Activated T-cell treated with anti-CD3 and anti-CD28 coated beads for 48 hours (primary cell): Measurements from ENCODE around the gene ATG2A.

Source experiments
- DNase-seq: peaks from one replicate; pipeline ENCODE4 v3.0.0-alpha.2; 2020; ENCODE audit warnings: low read depth

The ATG2A gene

GRCh38 chr11:64900774-64901173 is 16.2 kb downstream of the ATG2A start:
- DNase-seq = no peak

DNA sequence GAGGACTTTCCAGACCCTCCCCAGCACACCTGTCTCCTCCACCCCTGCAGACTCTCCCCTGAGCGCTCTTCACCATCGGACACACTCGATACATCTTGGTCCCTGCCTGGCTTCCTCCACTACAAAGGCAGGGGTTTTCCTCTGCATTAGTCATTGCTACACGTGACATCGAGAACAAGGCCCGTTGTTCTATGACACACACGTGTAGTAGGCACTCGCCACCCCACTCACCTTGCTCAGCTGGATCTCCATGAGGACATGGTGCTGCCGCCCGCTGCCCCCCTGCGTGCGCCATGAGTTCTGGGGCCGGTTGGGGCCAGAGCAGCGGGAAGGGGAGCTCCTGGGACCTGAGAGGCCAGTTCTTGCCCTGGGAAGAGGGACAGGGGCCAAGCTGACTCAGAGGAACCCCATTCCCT is 16.7 kb downstream of the ATG2A start:
- no peak for DNase-seq

DNA sequence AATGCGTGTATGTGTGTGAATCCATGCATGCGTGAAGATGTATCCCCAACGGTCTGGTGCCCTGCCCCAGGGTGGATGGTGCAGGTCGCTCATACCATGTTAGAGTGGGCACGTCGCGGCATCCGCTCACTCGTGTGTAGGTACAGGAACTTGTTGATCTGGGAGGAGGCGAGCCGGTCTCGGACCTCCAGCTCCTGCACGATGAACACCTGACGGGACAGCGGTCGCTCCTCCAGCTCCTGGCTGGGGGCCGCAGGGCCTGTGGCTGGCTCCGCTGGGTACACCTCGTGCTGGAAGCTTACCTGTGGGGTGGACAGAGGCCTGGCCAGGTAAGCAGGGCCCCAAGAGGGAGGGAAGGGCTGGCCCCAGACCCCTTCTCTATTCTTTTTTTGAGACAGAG is 18.5 kb downstream of the ATG2A start:
- no peak for DNase-seq

DNA sequence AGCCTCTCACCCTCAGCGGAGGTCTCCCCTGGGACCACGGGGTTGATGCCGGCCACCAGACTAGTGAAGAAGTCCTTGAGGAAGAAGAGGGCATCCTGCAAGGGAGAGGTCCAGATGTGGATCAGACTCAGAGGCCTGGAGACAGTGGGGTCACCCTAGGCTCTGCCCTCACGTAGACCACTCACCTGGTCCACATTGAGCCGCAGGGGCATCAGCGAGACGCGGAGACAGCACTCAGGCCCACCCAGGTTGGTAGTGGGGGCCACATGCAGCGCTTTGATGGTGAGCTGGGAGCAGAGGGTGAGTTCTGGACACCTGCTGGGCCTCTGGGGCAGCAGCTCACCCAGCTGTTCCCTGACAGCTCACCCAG is 18.9 kb downstream of the ATG2A start:
- DNase-seq = no peak

DNA sequence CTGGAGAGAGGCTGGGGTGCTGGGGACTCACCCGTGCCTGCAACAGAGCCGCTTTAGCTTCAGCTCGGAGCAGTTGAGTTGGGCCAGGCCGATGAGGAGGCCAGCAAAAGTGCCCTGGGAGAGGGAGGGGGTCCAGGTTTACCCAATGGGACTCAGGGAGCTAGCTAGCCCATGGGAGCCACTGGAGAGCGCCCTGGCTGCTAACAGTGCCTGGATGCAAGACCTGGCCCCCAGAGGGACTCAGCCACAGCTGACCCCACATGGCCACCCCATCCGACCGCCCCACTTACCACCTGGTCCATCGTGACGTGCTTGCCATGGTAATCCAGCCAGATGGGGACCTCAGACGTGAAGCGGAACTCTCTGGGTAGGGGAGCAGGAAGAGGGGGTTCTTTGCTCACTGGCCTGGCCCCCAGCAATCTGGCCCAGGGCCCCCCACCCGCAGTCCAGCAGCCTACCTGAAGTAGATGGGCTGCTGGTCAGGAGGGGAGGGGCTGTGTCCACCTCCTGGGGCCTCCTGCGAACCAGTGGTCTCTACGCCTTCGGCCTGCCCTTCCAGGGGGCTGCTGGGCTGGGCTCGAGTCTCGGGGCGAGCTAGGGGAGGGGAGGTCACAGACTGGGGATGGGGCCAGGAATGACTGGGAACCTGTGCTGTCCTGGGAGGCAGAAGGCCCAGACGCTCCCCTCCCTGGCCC is 19.5 kb downstream of the ATG2A start:
- DNase-seq = no peak

DNA sequence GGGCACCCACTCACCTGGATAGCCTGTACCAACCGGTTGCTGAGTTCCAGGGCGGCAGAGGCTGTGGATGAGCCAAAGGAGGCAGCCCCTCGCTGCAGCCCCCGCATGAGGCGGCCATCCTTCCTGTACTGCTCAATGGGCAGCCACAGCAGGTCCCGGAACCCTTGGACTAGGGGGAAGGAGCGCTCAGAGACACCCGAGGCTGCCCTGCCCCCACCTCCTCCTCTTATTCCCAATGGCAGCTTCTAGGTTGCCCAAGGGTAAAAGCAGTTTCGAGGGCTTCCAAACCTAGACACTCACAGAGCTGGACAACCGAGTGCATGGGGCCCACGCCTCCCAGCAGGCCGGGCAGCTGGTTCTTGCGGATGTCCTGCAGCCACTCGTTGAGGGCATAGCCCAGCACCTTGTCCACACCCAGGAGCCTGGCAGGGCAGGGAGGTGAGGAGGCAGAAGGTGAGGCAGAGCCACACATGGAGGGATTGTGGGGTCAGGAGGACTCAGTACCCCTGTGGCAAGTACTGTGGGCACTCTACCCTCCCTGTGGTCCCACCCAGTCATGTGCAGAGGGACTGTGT is 20.5 kb downstream of the ATG2A start:
- DNase-seq = no peak

DNA sequence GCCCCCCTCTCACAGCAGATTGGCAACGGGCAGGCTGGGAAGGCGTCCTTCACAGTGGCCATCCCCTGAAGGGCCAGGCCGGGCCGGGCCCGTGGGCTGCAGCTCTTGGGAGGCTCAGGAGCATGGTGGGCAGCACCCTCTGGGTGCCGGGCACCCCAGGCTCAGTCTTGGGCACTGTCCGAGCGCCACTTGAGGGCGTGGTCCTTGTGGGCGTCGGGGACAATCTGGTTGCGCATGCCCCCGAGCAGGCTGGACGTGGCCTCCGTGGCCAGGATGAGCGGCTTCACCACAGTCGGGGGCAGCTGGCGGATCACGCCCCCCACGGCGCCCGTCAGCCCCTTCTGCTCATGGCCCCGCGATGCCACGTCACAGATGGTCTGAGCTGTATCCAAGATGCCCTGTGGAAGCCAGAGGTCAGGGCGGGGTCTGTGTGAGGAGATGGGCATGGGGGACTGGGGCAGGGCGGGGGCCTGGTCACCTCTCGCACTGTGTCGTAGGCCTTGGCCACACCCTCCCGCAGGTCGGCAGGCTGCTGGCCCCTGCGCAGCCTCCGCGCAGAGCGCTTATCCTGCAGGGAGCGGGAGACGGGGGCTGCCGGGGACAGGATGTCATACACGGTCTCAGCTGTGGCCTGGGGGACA is 22.1 kb downstream of the ATG2A start:
- DNase-seq = no peak

- peak; percentile 87 for DNase-seq
These were observed 22.8 kb downstream of the ATG2A start for GRCh38 chr11:64894070-64894811.

DNA sequence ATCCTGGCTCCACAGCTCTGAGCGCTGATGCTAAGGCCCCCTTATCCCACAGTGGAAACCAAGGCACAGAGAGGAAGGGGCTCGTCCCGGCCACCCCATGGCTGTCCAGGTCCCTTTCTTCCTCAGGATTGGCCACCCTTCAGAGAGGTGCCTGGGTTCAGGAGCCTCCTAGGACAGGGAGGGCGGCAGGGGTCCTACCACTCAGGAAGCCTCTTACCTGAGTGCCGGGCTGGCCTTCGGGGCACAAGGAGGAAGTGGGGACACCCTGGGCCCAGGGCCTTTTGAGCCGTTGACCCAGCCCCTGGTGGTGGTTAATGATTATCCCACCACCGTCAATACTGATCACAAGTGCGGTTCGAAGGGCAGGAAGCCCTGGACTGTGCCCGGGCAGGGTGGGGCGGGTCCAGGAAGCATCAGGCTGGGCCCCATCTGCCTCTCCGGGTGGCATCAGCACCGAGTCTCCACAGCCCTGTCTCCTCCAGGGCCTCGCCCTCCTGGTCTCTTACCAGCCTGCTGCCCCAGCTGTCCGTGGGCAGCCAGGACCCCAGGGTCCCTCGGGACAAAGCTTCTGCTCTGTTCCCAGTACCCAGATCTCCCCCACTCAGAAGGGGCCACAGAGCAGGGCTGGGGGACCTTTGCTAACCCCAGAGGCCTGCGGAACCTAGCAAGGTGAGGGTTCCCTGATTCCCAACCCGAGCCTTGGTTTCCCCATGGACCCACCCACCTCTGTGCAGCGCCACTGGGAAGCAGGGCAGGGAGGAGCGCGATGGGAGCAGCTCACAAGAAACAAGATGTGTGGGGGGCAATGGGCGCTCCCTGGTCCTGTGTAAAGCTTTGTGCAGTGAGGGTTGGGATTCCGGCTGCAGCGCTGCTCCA is 23.6 kb downstream of the ATG2A start:
- DNase-seq = no peak

DNA sequence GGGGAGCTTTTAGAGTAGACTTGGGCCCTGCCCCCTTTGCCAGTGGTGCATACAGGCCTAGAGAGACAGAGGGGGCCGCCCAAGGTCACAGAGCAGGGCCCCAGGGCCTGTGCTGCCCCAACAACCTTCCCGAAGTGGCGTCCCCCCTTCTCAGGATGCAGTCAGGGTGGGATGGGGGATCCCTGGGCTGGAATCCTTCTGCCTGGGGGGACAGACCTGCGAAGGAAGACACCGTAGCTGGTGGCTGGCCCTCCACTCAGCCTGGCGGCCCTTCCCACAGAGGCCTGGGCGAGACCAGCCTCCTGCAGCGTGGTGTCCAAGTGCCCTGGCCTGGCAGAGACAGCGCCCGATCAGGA is 24.2 kb downstream of the ATG2A start:
- no peak for DNase-seq

GRCh38 chr11:64892411-64892831 is 24.6 kb downstream of the ATG2A start:
- no peak for DNase-seq

DNA sequence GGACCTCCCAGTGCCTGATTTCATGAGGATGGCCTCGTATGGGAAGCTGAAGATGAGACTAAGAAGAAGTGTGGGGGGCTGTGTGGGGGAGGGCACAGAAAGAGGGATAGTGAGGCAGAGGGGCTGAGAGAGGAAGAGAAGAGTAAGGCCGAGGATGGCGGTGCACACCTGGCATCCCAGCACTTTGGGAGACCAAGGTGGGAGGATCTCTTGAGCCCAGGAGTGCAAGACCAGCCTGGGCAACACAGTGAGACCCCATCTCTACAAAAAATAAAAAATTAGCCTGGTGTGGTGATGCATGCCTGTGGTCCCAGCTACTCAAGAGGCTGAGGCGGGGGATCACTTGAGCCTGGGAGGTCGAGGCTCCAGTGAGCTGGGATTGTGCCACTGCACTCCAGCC is 25.1 kb downstream of the ATG2A start:
- DNase-seq = no peak

DNA sequence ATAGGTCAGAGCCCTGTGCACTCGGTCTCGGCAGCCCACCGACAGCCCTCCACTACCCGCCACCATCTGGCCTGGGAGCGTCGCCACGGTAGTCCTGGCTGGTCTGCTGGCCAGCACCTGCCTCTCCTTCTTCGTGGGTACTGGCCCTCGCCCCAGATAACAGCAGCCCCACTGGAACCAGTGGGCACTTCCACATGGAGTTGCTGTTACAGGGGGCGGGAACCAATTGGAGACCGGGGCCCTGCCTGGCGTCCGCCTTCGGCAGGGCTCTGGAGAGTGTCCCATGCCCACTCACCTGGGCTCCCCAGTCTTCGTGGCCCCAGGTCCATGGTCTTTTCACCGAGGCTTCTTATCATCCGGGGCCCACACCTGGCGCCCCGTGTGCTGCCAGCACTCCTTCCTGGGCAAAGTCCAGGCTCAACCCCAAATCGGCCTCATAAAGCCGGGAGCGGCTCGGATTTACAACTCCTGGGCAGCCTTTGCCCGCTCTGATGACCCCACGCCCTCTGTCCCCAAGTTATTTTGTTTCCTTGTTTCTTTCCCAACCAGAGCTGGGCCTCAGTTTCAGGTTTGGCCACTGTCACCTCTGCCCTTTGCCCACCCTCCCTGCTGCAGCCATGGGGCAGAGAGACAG is 25.7 kb downstream of the ATG2A start:
- DNase-seq = no peak

GRCh38 chr11:64890522-64890939 is 26.5 kb downstream of the ATG2A start:
- no peak for DNase-seq

DNA sequence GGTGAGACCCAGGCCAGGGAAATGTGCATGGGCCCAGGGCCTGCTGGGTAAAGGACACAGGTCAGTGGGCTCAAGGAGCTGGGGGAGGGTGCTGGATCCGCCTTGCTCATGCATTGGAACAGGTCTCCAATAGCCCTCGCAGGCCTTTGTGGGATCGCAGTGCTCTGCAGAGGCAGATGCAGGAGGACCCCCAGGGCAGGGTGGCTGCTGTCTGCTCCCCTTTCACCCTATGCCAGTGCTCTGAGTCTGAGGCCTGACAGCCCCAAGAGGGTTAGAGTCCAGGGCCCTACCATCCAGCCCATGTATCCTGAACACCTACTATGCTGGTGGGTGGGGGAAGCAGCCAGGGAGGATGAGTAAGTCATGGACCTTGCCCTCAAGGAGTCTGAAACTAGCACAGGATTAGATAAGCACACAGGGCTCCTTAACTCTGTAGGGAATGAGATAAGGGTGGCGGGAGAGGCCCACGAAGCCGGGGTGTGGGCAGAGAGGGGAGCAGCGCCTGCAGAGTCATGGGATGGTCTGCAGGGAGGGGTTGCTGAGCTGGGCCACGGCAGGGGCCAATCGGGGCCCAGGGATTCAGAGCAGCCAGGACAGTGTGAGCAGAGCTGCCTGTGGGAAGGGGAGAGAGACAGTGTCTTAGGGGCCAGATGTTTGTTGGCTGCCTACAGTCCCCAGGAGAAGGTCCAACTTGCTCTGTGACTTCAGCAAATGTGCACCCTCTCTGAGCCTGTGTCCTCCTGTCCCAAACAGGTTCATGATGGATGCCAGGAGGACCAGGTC is 28.1 kb downstream of the ATG2A start:
- no peak for DNase-seq

DNA sequence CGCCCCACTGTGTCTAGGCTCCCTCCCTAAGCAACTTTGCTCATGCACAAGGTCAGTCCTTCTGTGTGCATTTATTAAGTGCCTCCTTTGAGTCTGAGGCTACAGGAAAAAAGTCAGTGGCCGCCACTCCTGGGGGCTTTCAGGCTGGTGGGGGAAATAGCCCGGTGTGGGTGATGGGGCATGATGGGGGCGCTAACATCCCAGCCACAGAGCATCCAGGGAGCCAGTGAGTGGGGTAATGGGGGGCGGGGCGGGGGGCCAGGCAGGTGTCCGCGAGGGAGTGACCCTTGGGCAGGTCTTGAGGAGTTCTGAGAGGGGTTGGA is 28.6 kb downstream of the ATG2A start:
- DNase-seq = no peak

DNA sequence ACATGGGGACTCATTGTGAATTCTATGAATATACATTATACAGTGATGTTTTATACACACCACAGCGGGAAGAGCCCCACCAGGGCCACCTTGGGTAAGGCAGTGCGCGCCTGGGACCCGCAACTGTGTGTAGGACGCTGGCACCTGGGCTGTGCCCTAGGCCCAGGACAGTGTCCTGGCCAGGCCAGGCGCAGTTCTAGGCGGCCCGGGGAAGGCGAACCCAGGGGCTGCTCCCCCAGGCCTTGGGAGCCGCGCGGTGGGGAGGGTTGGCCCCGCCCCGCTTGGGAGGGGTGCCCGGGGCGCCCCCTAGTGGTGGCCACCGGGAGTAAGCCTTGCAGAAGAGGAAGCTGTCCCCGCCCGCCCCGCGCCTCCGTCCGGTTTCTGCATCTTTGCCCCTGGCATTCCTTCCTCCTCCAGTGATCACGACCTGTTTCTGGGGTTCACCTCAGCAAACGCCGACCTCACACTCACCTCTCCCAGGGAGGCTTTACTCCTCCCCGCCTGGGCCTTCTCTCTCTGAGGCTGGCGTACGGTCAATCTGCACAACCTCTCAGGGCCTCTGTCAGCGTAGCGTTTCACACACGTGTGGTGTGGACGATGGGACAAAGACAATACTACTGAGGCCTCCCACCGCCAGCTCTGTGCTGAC is 29.1 kb downstream of the ATG2A start:
- peak; percentile 84 for DNase-seq

- DNase-seq = no peak
These were observed 29.7 kb downstream of the ATG2A start for GRCh38 chr11:64887234-64887756.

DNA sequence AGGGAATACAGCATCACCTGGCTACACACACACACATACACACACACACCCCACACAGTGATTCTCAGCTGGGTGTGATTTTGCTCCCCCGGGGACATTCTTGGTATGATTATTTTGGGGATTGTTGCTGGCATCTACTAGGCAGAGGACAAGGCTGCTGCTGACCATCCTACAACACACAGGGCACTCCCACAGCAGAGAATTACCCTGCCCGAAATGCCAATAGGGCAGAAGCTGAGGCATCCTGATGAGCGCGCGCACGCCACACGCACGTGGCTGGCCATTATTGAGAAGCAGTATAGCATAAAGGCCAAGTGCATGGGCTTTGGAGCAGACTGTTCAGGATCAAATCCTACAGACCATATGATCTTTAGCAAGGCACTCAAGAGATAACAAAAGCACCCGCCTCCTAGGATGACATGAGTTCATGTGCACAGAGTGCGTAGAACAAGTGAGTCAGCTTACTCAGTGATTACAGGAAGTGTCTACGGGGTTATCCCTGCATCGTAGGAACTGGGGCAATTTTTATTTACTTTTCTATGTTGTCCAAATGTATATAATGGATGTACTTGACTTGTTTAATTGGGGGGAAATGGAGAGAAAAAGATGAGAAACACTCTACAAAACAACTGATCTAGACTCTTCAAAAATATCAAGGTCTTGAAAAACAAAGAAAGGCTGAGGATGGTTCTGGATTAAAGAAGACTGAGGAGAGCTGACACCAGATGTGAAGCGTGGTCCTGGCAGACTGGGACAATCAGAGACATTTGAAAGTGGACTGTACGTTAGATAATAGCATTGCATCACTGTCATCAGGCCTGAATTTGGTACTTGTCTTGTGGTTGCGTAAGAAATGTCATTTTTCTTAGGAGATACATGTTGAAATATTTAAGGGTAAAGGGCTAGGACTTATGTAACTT is 31.4 kb downstream of the ATG2A start:
- no peak for DNase-seq
